ENCODE measurements around the gene SPRYD3.
"Not testable (repeated sequence)": the region's sequence is repeated elsewhere in the genome, so short reads cannot be mapped to it uniquely, and the experiment has no call there.

SPRYD3 gene

GRCh38 chr12:53031616-53032015 lies 47.6 kb downstream of the SPRYD3 start:
- DNase-seq (ENCODE audit: low read depth in 2 of 2, low spot score in 1 of 2), result no peak

GRCh38 chr12:53027014-53027413 lies 52.2 kb downstream of the SPRYD3 start:
- DNase-seq (ENCODE audit: low read depth in 2 of 2, low spot score in 1 of 2), result not testable (repeated sequence)

GRCh38 chr12:53025250-53025649 lies 53.9 kb downstream of the SPRYD3 start:
- DNase-seq (ENCODE audit: low read depth in 2 of 2, low spot score in 1 of 2), result no peak

- no peak for DNase-seq (ENCODE audit: low read depth in 2 of 2, low spot score in 1 of 2)
These were observed 64.5 kb downstream of the SPRYD3 start for GRCh38 chr12:53014709-53015108.

Measured in stimulated activated CD8-positive, alpha-beta memory T cell treated with anti-CD3 and anti-CD28 coated beads, Interleukin-4, amount 100 ng/mL, for 1 hour (primary cell).